Ectodermal cell (in vitro differentiated cells): Measurements from ENCODE around the gene ATAD3B.
"Not testable (repeated sequence)": the region's sequence is repeated elsewhere in the genome, so short reads cannot be mapped to it uniquely, and the experiment has no call there.

Experiments used
- H3K27ac ChIP-seq: 2 replicates; pipeline ENCODE4 v1.7.0; 2013; ENCODE audit warnings: mild to moderate bottlenecking, low read depth, low read length; ENCODE audit not compliant: insufficient read depth, poor library complexity, severe bottlenecking
- H3K27me3 ChIP-seq: 2 replicates; pipeline ENCODE4 v1.7.0; 2013; ENCODE audit warnings: mild to moderate bottlenecking, low read length; ENCODE audit not compliant: insufficient read depth, control insufficient read depth, poor library complexity, severe bottlenecking
- H3K36me3 ChIP-seq: one replicate; pipeline ENCODE4 v1.7.0; 2013; ENCODE audit warnings: low read length; ENCODE audit not compliant: control insufficient read depth, insufficient read depth
- H3K4me1 ChIP-seq: one replicate; pipeline ENCODE4 v1.7.0; 2013; ENCODE audit warnings: low read length; ENCODE audit not compliant: control insufficient read depth, insufficient read depth
- H3K4me3 ChIP-seq: 2 replicates; pipeline ENCODE4 v1.7.0; 2013; ENCODE audit warnings: low read depth, low read length, control low read depth; ENCODE audit not compliant: insufficient read depth
- H3K9me3 ChIP-seq: 2 replicates; pipeline ENCODE4 v1.7.0; 2013; ENCODE audit warnings: mild to moderate bottlenecking, low read length, moderate library complexity; ENCODE audit not compliant: control insufficient read depth
- WGBS, 2 experiments: methylation state at CpG; one replicate each; pipeline ENCODE4 v1.1.7; 2013; ENCODE audit warnings: missing lambda C conversion rate in 2 of 2; 5-methylcytosine and 5-hydroxymethylcytosine counted together

Gene ATAD3B

GRCh38 chr1:1524750-1525383 is 53.3 kb downstream of the ATAD3B start:
- 95 to 96% methylated on average over 30 of the region's 30 CpGs for WGBS, 2 experiments
- H3K27me3 ChIP-seq, H3K4me3 ChIP-seq, H3K36me3 ChIP-seq, H3K4me1 ChIP-seq, H3K9me3 ChIP-seq, H3K27ac ChIP-seq: not testable (repeated sequence)

- not testable (repeated sequence) for H3K9me3 ChIP-seq, H3K4me1 ChIP-seq, H3K27me3 ChIP-seq, H3K4me3 ChIP-seq, H3K27ac ChIP-seq
- 95 to 97% methylated on average over 16 to 18 of the region's 21 CpGs for whole genome bisulfite sequencing, 2 experiments
- peaks cover 15% of the 10 kb centered on the region for H3K36me3 ChIP-seq
Observed at GRCh38 chr1:1526476-1526875, 54.9 kb downstream of the ATAD3B start.

GRCh38 chr1:1527092-1527816 is 55.7 kb downstream of the ATAD3B start:
- WGBS, 2 experiments: 95% methylated on average over 31 of the region's 31 CpGs
- Histone ChIP-seq H3K27ac (no peak overlapping the region), H3K4me1 (no peaks in the 10 kb centered on the region), H3K27me3 (no peaks in the 10 kb centered on the region), H3K4me3 (no peak overlapping the region), H3K9me3 (no peaks in the 10 kb centered on the region), H3K36me3 (peaks cover 15% of the 10 kb centered on the region)

- 95 to 96% methylated on average over 35 of the region's 37 CpGs for WGBS, 2 experiments
Observed at GRCh38 chr1:1528301-1529267, 57.0 kb downstream of the ATAD3B start.

GRCh38 chr1:1529321-1529720 is 57.8 kb downstream of the ATAD3B start:
- Histone ChIP-seq H3K36me3 (peaks cover 15% of the 10 kb centered on the region), H3K4me1 (no peaks in the 10 kb centered on the region), H3K4me3 (no peak overlapping the region), H3K27ac (no peak overlapping the region), H3K27me3 (no peaks in the 10 kb centered on the region), H3K9me3 (no peaks in the 10 kb centered on the region)
- 95 to 96% methylated on average over 15 to 17 of the region's 18 CpGs for WGBS, 2 experiments

More at GRCh38 chr1:1528301-1529267, 57.0 kb downstream of the ATAD3B start:
- Histone ChIP-seq H3K36me3 (peaks cover 15% of the 10 kb centered on the region), H3K27ac (no peak overlapping the region), H3K9me3 (no peaks in the 10 kb centered on the region), H3K27me3 (no peaks in the 10 kb centered on the region), H3K4me1 (no peaks in the 10 kb centered on the region), H3K4me3 (no peak overlapping the region)

GRCh38 chr1:1529936-1530335 is 58.4 kb downstream of the ATAD3B start:
- Histone ChIP-seq H3K27ac (no peak overlapping the region), H3K4me1 (no peaks in the 10 kb centered on the region), H3K36me3 (peaks cover 15% of the 10 kb centered on the region), H3K9me3 (no peaks in the 10 kb centered on the region), H3K27me3 (no peaks in the 10 kb centered on the region), H3K4me3 (no peak overlapping the region)
- 95% methylated on average over 8 of the region's 8 CpGs for WGBS, 2 experiments

GRCh38 chr1:1531947-1532346 is 60.4 kb downstream of the ATAD3B start:
- Histone ChIP-seq H3K36me3 (peaks cover 15% of the 10 kb centered on the region), H3K27ac (no peak overlapping the region), H3K4me3 (no peak overlapping the region), H3K4me1 (no peaks in the 10 kb centered on the region), H3K9me3 (no peaks in the 10 kb centered on the region), H3K27me3 (no peaks in the 10 kb centered on the region)
- WGBS, 2 experiments: 95 to 97% methylated on average over 4 of the region's 4 CpGs

- WGBS, 2 experiments: 88% methylated on average over 19 to 21 of the region's 22 CpGs
- not testable (repeated sequence) for H3K4me3 ChIP-seq, H3K27me3 ChIP-seq, H3K4me1 ChIP-seq, H3K9me3 ChIP-seq, H3K27ac ChIP-seq
- peaks cover 15% of the 10 kb centered on the region for H3K36me3 ChIP-seq
Observed at GRCh38 chr1:1533176-1533893, 61.8 kb downstream of the ATAD3B start.

- H3K9me3 ChIP-seq, H3K4me3 ChIP-seq, H3K27me3 ChIP-seq, H3K27ac ChIP-seq, H3K4me1 ChIP-seq: not testable (repeated sequence)
- H3K36me3 ChIP-seq: peaks cover 15% of the 10 kb centered on the region
- WGBS, 2 experiments: 91 to 94% methylated on average over 18 of the region's 18 CpGs
Observed at GRCh38 chr1:1533894-1534291, 62.3 kb downstream of the ATAD3B start.
